Measurements from ENCODE around the gene UBR4. TPM values are rescaled to one million over a fixed set of nuclear protein-coding genes. Genes with fewer than 3 reads are reported as not detected.

UBR4 gene
- total RNA-seq, 1 experiment from 2014 or later, result 126 TPM

- CTCF ChIA-PET, result no interaction called here
- no peak for ATAC-seq
- Histone ChIP-seq H3K36me3 (ENCODE audit: control insufficient read depth, insufficient read depth, low read length) (peaks cover 61% of the 10 kb centered on the region), H3K27ac (ENCODE audit: low read length) (no peak overlapping the region), H3K9me3 (ENCODE audit: control insufficient read depth, insufficient read depth, low read depth, low read length) (no peaks in the 10 kb centered on the region), H3K27me3 (ENCODE audit: control insufficient read depth, insufficient read depth, low read length) (no peaks in the 10 kb centered on the region), H3K4me1 (ENCODE audit: control insufficient read depth, insufficient read depth, low read length) (no peaks in the 10 kb centered on the region), H3K4me3 (ENCODE audit: low read depth in 2 of 2, low read length in 2 of 2) (no peak overlapping the region)
- intact Hi-C loops (cut with micrococcal nuclease; ENCODE audit: unreplicated experiment), result no loop called here
- TF ChIP-seq CTCF (IDR thresholded peaks at IDR 0.05) (no peak), TCF7L2 (IDR thresholded peaks at IDR 0.05; ENCODE audit: low read depth, low read length) (no peak), SIN3A (IDR thresholded peaks at IDR 0.05; ENCODE audit: borderline replicate concordance, insufficient read depth, low read depth, low read length) (no peak), POLR2AphosphoS5 (IDR thresholded peaks at IDR 0.05; ENCODE audit: low read depth, low read length) (no peak), REST (IDR thresholded peaks at IDR 0.05; ENCODE audit: insufficient read depth in 1 of 2, low read depth in 2 of 2, low read length in 1 of 2) (no peak)
- no TSS peak for BruUV-seq (replicated peaks)
- in situ Hi-C loops (cut with HindIII; ENCODE audit: low pct_unique_long_range_greater_than_20kb, low sequenced_read_pairs), result no loop called here
- DNase-seq (ENCODE audit: low read depth, low spot score), result no peak
- POLR2A ChIA-PET, result no interaction called here
These were observed 99.7 kb downstream of the UBR4 start for GRCh38 chr1:19110257-19110927.

- DNase-seq (ENCODE audit: low read depth, low spot score) (no peak), ATAC-seq (no peak)
- in situ Hi-C loops (cut with HindIII; ENCODE audit: low pct_unique_long_range_greater_than_20kb, low sequenced_read_pairs), result no loop called here
- ChIA-PET CTCF (no interaction called here), POLR2A (no interaction called here)
- BruUV-seq (replicated peaks), result no TSS peak
- H3K36me3 ChIP-seq (ENCODE audit: control insufficient read depth, insufficient read depth, low read length), result peaks cover 52% of the 10 kb centered on the region
- H3K27me3 ChIP-seq (ENCODE audit: control insufficient read depth, insufficient read depth, low read length), result no peaks in the 10 kb centered on the region
- no peak overlapping the region for H3K4me3 ChIP-seq (ENCODE audit: low read depth in 2 of 2, low read length in 2 of 2)
- no peak overlapping the region for H3K27ac ChIP-seq (ENCODE audit: low read length)
- no peaks in the 10 kb centered on the region for H3K4me1 ChIP-seq (ENCODE audit: control insufficient read depth, insufficient read depth, low read length)
- no peak for TF ChIP-seq SIN3A (IDR thresholded peaks at IDR 0.05; ENCODE audit: borderline replicate concordance, insufficient read depth, low read depth, low read length)
- TF ChIP-seq REST (IDR thresholded peaks at IDR 0.05; ENCODE audit: insufficient read depth in 1 of 2, low read depth in 2 of 2, low read length in 1 of 2), result no peak
- TF ChIP-seq POLR2AphosphoS5 (IDR thresholded peaks at IDR 0.05; ENCODE audit: low read depth, low read length), result no peak
- no peak for TF ChIP-seq CTCF (IDR thresholded peaks at IDR 0.05)
- TF ChIP-seq TCF7L2 (IDR thresholded peaks at IDR 0.05; ENCODE audit: low read depth, low read length), result no peak
- H3K9me3 ChIP-seq (ENCODE audit: control insufficient read depth, insufficient read depth, low read depth, low read length), result no peaks in the 10 kb centered on the region
- intact Hi-C loops (cut with micrococcal nuclease; ENCODE audit: unreplicated experiment), result no loop called here
These were observed 100.5 kb downstream of the UBR4 start for GRCh38 chr1:19109545-19109944.

Measured in Panc1 (cell line).